SK-N-SH (cell line): ENCODE measurements around the gene ACSF3. TPM values are rescaled to one million over a fixed set of nuclear protein-coding genes. Genes with fewer than 3 reads are reported as not detected.

Experiments used
- CTCF ChIA-PET: fragments of 300-600, 350-600 bp; formaldehyde crosslinking; extraction: SDS; loops from one replicate; lab custom pipeline; 2021; lab: Yijun Ruan, JAX
- POLR2A ChIA-PET: fragments of 350-600 bp; sonication (Branson Sonifier 250); formaldehyde crosslinking; extraction: SDS; loops from one replicate; lab custom pipeline; 2020; ENCODE audit warnings: antibody characterized with exemption, inconsistent platforms; lab: Yijun Ruan, JAX
- DNase-seq: peaks from one replicate; pipeline ENCODE4 v3.0.0; 2012
- H2AFZ ChIP-seq: fragments of 200-600 bp; sonication (generic); 2 replicates; pipeline ENCODE4 v1.8.1; 2016; ENCODE audit warnings: antibody characterized with exemption, mild to moderate bottlenecking, low read depth
- H3F3A ChIP-seq: fragments of 200-600 bp; sonication (generic); replicated peaks from 2 replicates; pipeline ENCODE3; 2016; ENCODE audit warnings: antibody characterized with exemption, mild to moderate bottlenecking; ENCODE audit not compliant: insufficient read depth
- H3K27ac ChIP-seq, 2 experiments: fragments of 200-500 bp in 1 of 2; fragments of 200-600 bp in 1 of 2; sonication (Bioruptor generic) in 1 of 2; sonication (generic), shearing (Covaris generic) in 1 of 2; 2 replicates each; pipeline versions ENCODE4 v1.5.1 to v1.6.1; 2014 to 2016; ENCODE audit warnings: low read depth in 2 of 2, inconsistent platforms in 1 of 2, low read length in 1 of 2, mild to moderate bottlenecking in 1 of 2, mixed read lengths in 1 of 2
- H3K27me3 ChIP-seq: fragments of 200-600 bp; sonication (generic), shearing (Covaris generic); 2 replicates; pipeline ENCODE4 v1.6.1; 2016; ENCODE audit warnings: mixed run types; ENCODE audit not compliant: insufficient read depth
- H3K36me3 ChIP-seq, 2 experiments: fragments of 200-500 bp in 1 of 2; fragments of 200-600 bp in 1 of 2; sonication (Bioruptor generic) in 1 of 2; sonication (generic) in 1 of 2; replicated peaks in 1 of 2; 2 replicates each; pipeline versions ENCODE3 to v1.5.1; 2014 to 2016; ENCODE audit warnings: low read length in 1 of 2, mild to moderate bottlenecking in 1 of 2; ENCODE audit not compliant: insufficient read depth in 2 of 2, control insufficient read depth in 1 of 2
- H3K4me1 ChIP-seq, 2 experiments: fragments of 200-500 bp in 1 of 2; fragments of 200-600 bp in 1 of 2; sonication (Bioruptor generic) in 1 of 2; sonication (generic), shearing (Covaris generic) in 1 of 2; 2 replicates each; pipeline versions ENCODE4 v1.5.1 to v1.6.1; 2014 to 2016; ENCODE audit warnings: low read depth in 1 of 2, low read length in 1 of 2, mixed run types in 1 of 2; ENCODE audit not compliant: insufficient read depth in 2 of 2, control insufficient read depth in 1 of 2
- H3K4me2 ChIP-seq: fragments of 200-600 bp; sonication (generic), shearing (Covaris generic); 2 replicates; pipeline ENCODE4 v1.6.1; 2017; ENCODE audit warnings: mixed run types
- H3K4me3 ChIP-seq, 2 experiments: fragments of 200-500 bp in 1 of 2; fragments of 200-600 bp in 1 of 2; sonication (Bioruptor generic) in 1 of 2; sonication (generic), shearing (Covaris generic) in 1 of 2; 2 replicates each; pipeline versions ENCODE4 v1.5.1 to v1.8.1; 2014 to 2016; ENCODE audit warnings: low read depth in 2 of 2, inconsistent platforms in 1 of 2, low read length in 1 of 2, mild to moderate bottlenecking in 1 of 2, mixed read lengths in 1 of 2, moderate library complexity in 1 of 2
- H3K79me2 ChIP-seq: fragments of 200-600 bp; sonication (generic); 2 replicates; pipeline ENCODE4 v1.8.1; 2017; ENCODE audit warnings: mild to moderate bottlenecking; ENCODE audit not compliant: insufficient read depth
- H3K9ac ChIP-seq: fragments of 200-600 bp; sonication (generic); 2 replicates; pipeline ENCODE4 v1.6.1; 2017; ENCODE audit warnings: mixed run types
- H3K9me2 ChIP-seq: fragments of 200-600 bp; sonication (generic); 2 replicates; pipeline ENCODE4 v1.6.1; 2017; ENCODE audit warnings: mixed run types
- H3K9me3 ChIP-seq: fragments of 200-600 bp; sonication (generic); 2 replicates; pipeline ENCODE4 v1.6.1; 2017; ENCODE audit warnings: mixed run types, mild to moderate bottlenecking, moderate library complexity
- H4K20me1 ChIP-seq: fragments of 200-600 bp; sonication (generic); 2 replicates; pipeline ENCODE4 v1.6.1; 2017; ENCODE audit warnings: mild to moderate bottlenecking, mixed run types; ENCODE audit not compliant: insufficient read depth
- CTCF ChIP-seq: fragments of 200-600 bp; sonication (generic); IDR thresholded peaks from 2 replicates; pipeline ENCODE4 v1.6.1; 2017; ENCODE audit warnings: antibody characterized with exemption, mild to moderate bottlenecking, moderate library complexity
- ELF1 ChIP-seq: IDR thresholded peaks from 2 replicates; pipeline ENCODE4 v1.4.0; 2012
- EP300 ChIP-seq, 2 experiments: IDR thresholded peaks; 2 replicates each; pipeline versions ENCODE4 v1.4.0 to v1.6.1; 2012; ENCODE audit warnings: borderline replicate concordance in 1 of 2, low read depth in 1 of 2, low read length in 1 of 2
- FOSL2 ChIP-seq: IDR thresholded peaks from 2 replicates; pipeline ENCODE4 v1.4.0; 2012; ENCODE audit warnings: low read depth, mild to moderate bottlenecking, moderate library complexity, borderline replicate concordance
- GATA2 ChIP-seq: sonication (generic); formaldehyde crosslinking; IDR thresholded peaks from 2 replicates; pipeline ENCODE4 v1.5.0; 2020; ENCODE audit warnings: mild to moderate bottlenecking, missing genetic modification reagents
- IRF3 ChIP-seq: fragments of 150-350 bp; IDR thresholded peaks from 2 replicates; pipeline ENCODE4 v1.6.1; 2016; ENCODE audit warnings: mild to moderate bottlenecking, low read depth, low read length
- JUND ChIP-seq: IDR thresholded peaks from 2 replicates; pipeline ENCODE4 v1.4.0; 2012
- MAX ChIP-seq: IDR thresholded peaks from 2 replicates; pipeline ENCODE4 v1.4.0; 2012; ENCODE audit warnings: low read depth
- MEF2A ChIP-seq: IDR thresholded peaks from 2 replicates; pipeline ENCODE4 v1.4.0; 2012; ENCODE audit warnings: low read depth, borderline replicate concordance
- MXI1 ChIP-seq: IDR thresholded peaks from 2 replicates; pipeline ENCODE4 v1.6.1; 2012; ENCODE audit warnings: mild to moderate bottlenecking, low read depth, low read length, improper control_type of control experiment
- NRF1 ChIP-seq: IDR thresholded peaks from 2 replicates; pipeline ENCODE4 v1.6.1; 2012; ENCODE audit warnings: low read depth, mild to moderate bottlenecking, low read length
- POLR2AphosphoS5 ChIP-seq: IDR thresholded peaks from 2 replicates; pipeline ENCODE4 v1.6.1; 2012; ENCODE audit warnings: low read depth, low read length
- RCOR1 ChIP-seq: fragments of 150-350 bp; IDR thresholded peaks from 2 replicates; pipeline ENCODE4 v1.6.1; 2017; ENCODE audit warnings: antibody characterized with exemption, low read length
- REST ChIP-seq: IDR thresholded peaks from 2 replicates; pipeline ENCODE4 v1.6.1; 2012; ENCODE audit warnings: mild to moderate bottlenecking, low read depth, low read length, moderate library complexity
- RFX5 ChIP-seq: IDR thresholded peaks from 2 replicates; pipeline ENCODE4 v1.6.1; 2012; ENCODE audit warnings: mild to moderate bottlenecking, improper control_type of control experiment, low read length
- RXRA ChIP-seq: IDR thresholded peaks from 2 replicates; pipeline ENCODE4 v1.4.0; 2012; ENCODE audit warnings: low read depth, mild to moderate bottlenecking, borderline replicate concordance
- TCF12 ChIP-seq: IDR thresholded peaks from 2 replicates; pipeline ENCODE4 v1.4.0; 2012
- TEAD4 ChIP-seq: IDR thresholded peaks from 2 replicates; pipeline ENCODE4 v1.4.0; 2012; ENCODE audit warnings: mild to moderate bottlenecking, borderline replicate concordance; ENCODE audit not compliant: insufficient read depth
- USF2 ChIP-seq: fragments of 150-350 bp; IDR thresholded peaks from 2 replicates; pipeline ENCODE4 v1.6.1; 2017; ENCODE audit warnings: antibody characterized with exemption, low read length, low read depth, borderline replicate concordance
- WGBS: methylation state at CpG from one replicate; pipeline ENCODE4 v1.1.6; 2017; ENCODE audit warnings: low lambda C conversion rate; 5-methylcytosine and 5-hydroxymethylcytosine counted together
- polyA plus RNA-seq, 3 experiments: library from polyadenylated mRNA; depleted of rRNA; stranded (reverse); fragments of >200 nt; gene quantifications; 2 replicates each; pipeline ENCODE4 v1.2.3, GENCODE V29; 2012
- TF ChIP-seq, protein P1 (sequence below): IDR thresholded peaks from 2 replicates; pipeline ENCODE4; 2012

ACSF3 gene
- polyA plus RNA-seq, 1 of the 3 experiments (the other 2 are of a cell fraction), result 18.8 TPM

GRCh38 chr16:89051521-89052166 is 42.0 kb upstream of the ACSF3 start (continued):
- no peak for TF ChIP-seq RFX5
- TF ChIP-seq FOSL2, result no peak
- TF ChIP-seq IRF3, result no peak
- TF ChIP-seq JUND, result no peak
- TF ChIP-seq TCF12, result no peak
- TF ChIP-seq NRF1, result no peak
- TF ChIP-seq POLR2AphosphoS5, result no peak
- no peak for TF ChIP-seq USF2
- TF ChIP-seq MAX, result no peak
- no peak for TF ChIP-seq CTCF
- no peak for TF ChIP-seq EP300 (IDR thresholded peaks at IDR 0.05; ENCODE audit: borderline replicate concordance in 1 of 2, low read depth in 1 of 2, low read length in 1 of 2)
- TF ChIP-seq ELF1, result no peak

DNA sequence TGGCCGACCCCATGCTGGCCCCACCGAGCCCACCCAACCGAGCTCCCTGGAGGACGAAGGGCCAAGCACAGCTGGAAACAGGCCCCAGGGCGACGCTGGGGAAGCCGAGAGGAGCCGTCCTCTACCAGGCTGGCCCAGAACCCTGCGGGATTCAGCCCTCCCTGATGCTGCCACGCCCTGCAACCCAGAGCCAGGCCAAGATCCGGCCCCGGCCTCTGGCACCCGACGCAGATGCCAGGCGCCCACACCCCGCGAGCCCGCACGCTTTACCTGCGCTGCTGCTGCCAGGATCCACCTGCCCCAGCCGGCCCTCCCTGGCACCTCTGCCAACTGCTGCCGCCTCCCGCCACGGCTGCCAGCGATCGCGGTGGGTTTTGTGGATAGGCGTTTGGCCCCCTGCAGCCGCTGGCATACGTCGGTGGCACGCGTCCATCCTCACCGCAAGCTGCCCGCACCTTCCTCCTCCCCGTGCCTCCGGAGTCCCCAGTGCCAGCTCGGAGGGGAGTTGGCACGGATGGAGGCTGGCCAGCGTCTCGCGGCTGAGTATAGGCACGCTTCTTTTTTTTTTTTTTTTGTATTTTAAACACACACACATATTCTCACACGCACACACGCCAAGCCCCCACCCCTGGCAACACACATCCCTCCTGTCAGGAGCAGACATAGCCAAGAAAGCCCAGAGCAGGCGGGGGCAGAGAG is 41.3 kb upstream of the ACSF3 start:
- Histone ChIP-seq H3K27me3 (peaks cover 14% of the 10 kb centered on the region; the same call in 1 of the 2 replicates), H3K79me2 (no peaks in the 10 kb centered on the region), H3K9me3 (no peaks in the 10 kb centered on the region), H3K36me3 (no peaks in the 10 kb centered on the region), H3F3A (no peaks in the 10 kb centered on the region), H3K4me3 (peak overlapping the region; percentile 53 to 62), H4K20me1 (no peaks in the 10 kb centered on the region), H3K4me1 (peaks cover 0 to 36% of the 10 kb centered on the region in 2 experiments; a peak in 1 of 4 replicates), H2AFZ (peak overlapping the region; percentile 68; the same call in 1 of the 2 replicates), H3K4me2 (peak overlapping the region; percentile 92), H3K9ac (peak overlapping the region; percentile 36; the same call in 1 of the 2 replicates), H3K9me2 (no peaks in the 10 kb centered on the region), H3K27ac (no peak overlapping the region; a peak in 1 of 4 replicates)
- POLR2A ChIA-PET, result interaction anchor here (0.6 to 1.1 kb wide), 3 partner anchors 41 to 92 kb away, joined by 3 to 4 read pairs (median 3); partner anchors contain the start of gene ACSF3
- CTCF ChIA-PET, result interaction anchor here (0.9 to 4.2 kb wide), 14 partner anchors 10 to 240 kb away, joined by 3 to 29 read pairs (median 5); partner anchors contain the start of gene ACSF3
- peak; percentile 71 for DNase-seq
- WGBS, result 18% methylated on average over 34 of the region's 46 CpGs
- TF ChIP-seq MAX (no peak), GATA2 (CRISPR knock-in tag) (no peak), RXRA (no peak), MXI1 (no peak), POLR2AphosphoS5 (no peak), TEAD4 (no peak), RCOR1 (no peak), JUND (no peak), MEF2A (no peak), REST (no peak)
- TF ChIP-seq, protein P1, sequence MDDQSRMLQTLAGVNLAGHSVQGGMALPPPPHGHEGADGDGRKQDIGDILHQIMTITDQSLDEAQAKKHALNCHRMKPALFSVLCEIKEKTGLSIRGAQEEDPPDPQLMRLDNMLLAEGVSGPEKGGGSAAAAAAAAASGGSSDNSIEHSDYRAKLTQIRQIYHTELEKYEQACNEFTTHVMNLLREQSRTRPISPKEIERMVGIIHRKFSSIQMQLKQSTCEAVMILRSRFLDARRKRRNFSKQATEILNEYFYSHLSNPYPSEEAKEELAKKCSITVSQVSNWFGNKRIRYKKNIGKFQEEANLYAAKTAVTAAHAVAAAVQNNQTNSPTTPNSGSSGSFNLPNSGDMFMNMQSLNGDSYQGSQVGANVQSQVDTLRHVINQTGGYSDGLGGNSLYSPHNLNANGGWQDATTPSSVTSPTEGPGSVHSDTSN, result no peak
